ENCODE results near the gene BATF2. TPM values are rescaled to one million over a fixed set of nuclear protein-coding genes. Genes with fewer than 3 reads are reported as not detected.

Gene BATF2
- not detected for polyA plus RNA-seq (2012; ENCODE audit: missing spikeins)

GRCh38 chr11:64996710-64997380, at the start of gene BATF2:
BATF2 (minus strand) TSS chr11:64996971; CDS start chr11:64996914, 57 bp downstream.
- FAIRE-seq (peak; percentile 62), DNase-seq (ENCODE audit: insufficient read length) (peak; percentile 46)

GRCh38 chr11:65045728-65046127, 49.0 kb upstream of the BATF2 start:
- FAIRE-seq (no peak), DNase-seq (ENCODE audit: insufficient read length) (no peak)
- TF ChIP-seq TAF1 (IDR thresholded peaks at IDR 0.05; ENCODE audit: borderline replicate concordance, low read depth, low read length): no peak

More at GRCh38 chr11:64996710-64997380, at the start of gene BATF2:
- TF ChIP-seq POLR2A (IDR thresholded peaks at IDR 0.05; ENCODE audit: low read depth, low read length) (no peak), TAF1 (IDR thresholded peaks at IDR 0.05; ENCODE audit: borderline replicate concordance, low read depth, low read length) (no peak), POLR2AphosphoS5 (IDR thresholded peaks at IDR 0.05; ENCODE audit: low read depth, low read length) (no peak)

GRCh38 chr11:65045061-65045460, 48.3 kb upstream of the BATF2 start:
- FAIRE-seq (no peak), DNase-seq (ENCODE audit: insufficient read length) (no peak)
- TF ChIP-seq POLR2A (IDR thresholded peaks at IDR 0.05; ENCODE audit: low read depth, low read length) (no peak), TAF1 (IDR thresholded peaks at IDR 0.05; ENCODE audit: borderline replicate concordance, low read depth, low read length) (no peak), POLR2AphosphoS5 (IDR thresholded peaks at IDR 0.05; ENCODE audit: low read depth, low read length) (no peak)

- no peak for FAIRE-seq
- TF ChIP-seq TAF1 (IDR thresholded peaks at IDR 0.05; ENCODE audit: borderline replicate concordance, low read depth, low read length) (no peak), POLR2A (IDR thresholded peaks at IDR 0.05; ENCODE audit: low read depth, low read length) (no peak), POLR2AphosphoS5 (IDR thresholded peaks at IDR 0.05; ENCODE audit: low read depth, low read length) (no peak)
- DNase-seq (ENCODE audit: insufficient read length): no peak
Observed at GRCh38 chr11:65043881-65044501, 47.2 kb upstream of the BATF2 start.

- FAIRE-seq (no peak), DNase-seq (ENCODE audit: insufficient read length) (no peak)
- TF ChIP-seq POLR2AphosphoS5 (IDR thresholded peaks at IDR 0.05; ENCODE audit: low read depth, low read length) (no peak), POLR2A (IDR thresholded peaks at IDR 0.05; ENCODE audit: low read depth, low read length) (no peak), TAF1 (IDR thresholded peaks at IDR 0.05; ENCODE audit: borderline replicate concordance, low read depth, low read length) (no peak)
Observed at GRCh38 chr11:65042891-65043290, 46.1 kb upstream of the BATF2 start.

GRCh38 chr11:65040847-65041622, 44.3 kb upstream of the BATF2 start, which contains the start of gene SAC3D1:
SAC3D1 (plus strand) TSS chr11:65041210; CDS start chr11:65041293, 83 bp downstream.
- peak; percentile 98 for DNase-seq (ENCODE audit: insufficient read length)
- TF ChIP-seq POLR2AphosphoS5 (IDR thresholded peaks at IDR 0.05; ENCODE audit: low read depth, low read length) (no peak), POLR2A (IDR thresholded peaks at IDR 0.05; ENCODE audit: low read depth, low read length) (peak; percentile 39; the same call in 1 of the 2 replicates), TAF1 (IDR thresholded peaks at IDR 0.05; ENCODE audit: borderline replicate concordance, low read depth, low read length) (no peak)
- peak; percentile 99 for FAIRE-seq

GRCh38 chr11:65040520-65040846, 43.7 kb upstream of the BATF2 start:
- no peak for DNase-seq (ENCODE audit: insufficient read length)
- no peak for FAIRE-seq
- TF ChIP-seq TAF1 (IDR thresholded peaks at IDR 0.05; ENCODE audit: borderline replicate concordance, low read depth, low read length): no peak

- FAIRE-seq (no peak), DNase-seq (ENCODE audit: insufficient read length) (no peak)
- TF ChIP-seq POLR2A (IDR thresholded peaks at IDR 0.05; ENCODE audit: low read depth, low read length) (no peak), POLR2AphosphoS5 (IDR thresholded peaks at IDR 0.05; ENCODE audit: low read depth, low read length) (no peak), TAF1 (IDR thresholded peaks at IDR 0.05; ENCODE audit: borderline replicate concordance, low read depth, low read length) (no peak)
Observed at GRCh38 chr11:65036931-65037330, 40.2 kb upstream of the BATF2 start.

GRCh38 chr11:65035579-65035978, 38.8 kb upstream of the BATF2 start:
- FAIRE-seq: no peak
- DNase-seq (ENCODE audit: insufficient read length): no peak
- TF ChIP-seq TAF1 (IDR thresholded peaks at IDR 0.05; ENCODE audit: borderline replicate concordance, low read depth, low read length) (no peak), POLR2AphosphoS5 (IDR thresholded peaks at IDR 0.05; ENCODE audit: low read depth, low read length) (no peak), POLR2A (IDR thresholded peaks at IDR 0.05; ENCODE audit: low read depth, low read length) (no peak)

- no peak for DNase-seq (ENCODE audit: insufficient read length)
- TF ChIP-seq TAF1 (IDR thresholded peaks at IDR 0.05; ENCODE audit: borderline replicate concordance, low read depth, low read length) (no peak), POLR2A (IDR thresholded peaks at IDR 0.05; ENCODE audit: low read depth, low read length) (no peak), POLR2AphosphoS5 (IDR thresholded peaks at IDR 0.05; ENCODE audit: low read depth, low read length) (no peak)
- FAIRE-seq: no peak
Observed at GRCh38 chr11:65034423-65034822, 37.7 kb upstream of the BATF2 start.

GRCh38 chr11:65032216-65032615, 35.4 kb upstream of the BATF2 start:
- TF ChIP-seq TAF1 (IDR thresholded peaks at IDR 0.05; ENCODE audit: borderline replicate concordance, low read depth, low read length) (no peak), POLR2A (IDR thresholded peaks at IDR 0.05; ENCODE audit: low read depth, low read length) (no peak), POLR2AphosphoS5 (IDR thresholded peaks at IDR 0.05; ENCODE audit: low read depth, low read length) (no peak)
- FAIRE-seq (no peak), DNase-seq (ENCODE audit: insufficient read length) (no peak)

Data from GM12892 (cell line).